Astrocyte (in vitro differentiated cells and primary cell): ENCODE data around the gene CDH23. TPM values are rescaled to one million over a fixed set of nuclear protein-coding genes. Genes with fewer than 3 reads are reported as not detected.

Source experiments
- DNase-seq: peaks from one replicate; pipeline ENCODE4 v3.0.0-alpha.2; 2010; ENCODE audit warnings: low read depth
- FAIRE-seq: peaks from 2 replicates; lab custom pipeline; 2011; peaks lifted over from hg19 to GRCh38; lab: Jason Lieb, UNC
- H2AFZ ChIP-seq: 2 replicates; pipeline ENCODE4 v1.6.0; 2012; ENCODE audit warnings: low read depth, low read length, inconsistent platforms
- H3K27ac ChIP-seq: 2 replicates; pipeline ENCODE4 v1.5.1; 2011; ENCODE audit warnings: low read depth, low read length, inconsistent platforms
- H3K27me3 ChIP-seq: 2 replicates; pipeline ENCODE4 v1.6.0; 2011; ENCODE audit warnings: low read length, inconsistent platforms; ENCODE audit not compliant: insufficient read depth
- H3K36me3 ChIP-seq: 2 replicates; pipeline ENCODE4 v1.5.1; 2011; ENCODE audit warnings: low read length, inconsistent platforms; ENCODE audit not compliant: insufficient read depth
- H3K4me1 ChIP-seq: 2 replicates; pipeline ENCODE4 v1.5.1; 2011; ENCODE audit warnings: low read length, inconsistent platforms; ENCODE audit not compliant: insufficient read depth
- H3K4me2 ChIP-seq: 2 replicates; pipeline ENCODE4 v1.6.0; 2012; ENCODE audit warnings: low read length, inconsistent platforms
- H3K4me3 ChIP-seq: 2 replicates; pipeline ENCODE4 v1.5.1; 2011; ENCODE audit warnings: low read depth, mild to moderate bottlenecking, low read length, inconsistent platforms; ENCODE audit not compliant: insufficient read depth
- H3K79me2 ChIP-seq: 2 replicates; pipeline ENCODE4 v1.6.0; 2012; ENCODE audit warnings: mild to moderate bottlenecking, low read length, inconsistent platforms; ENCODE audit not compliant: insufficient read depth
- H3K9ac ChIP-seq: 2 replicates; pipeline ENCODE4 v1.6.0; 2012; ENCODE audit warnings: mild to moderate bottlenecking, low read length, inconsistent platforms
- H3K9me3 ChIP-seq: 2 replicates; pipeline ENCODE4 v1.5.1; 2012; ENCODE audit warnings: low read depth, mild to moderate bottlenecking, low read length, inconsistent platforms; ENCODE audit not compliant: insufficient read depth
- H4K20me1 ChIP-seq: 2 replicates; pipeline ENCODE4 v1.6.0; 2012; ENCODE audit warnings: low read length, inconsistent platforms; ENCODE audit not compliant: insufficient read depth
- H3K27ac Mint-ChIP-seq: one replicate; pipeline ENCODE4 v1.8.0; 2021; ENCODE audit warnings: mild to moderate bottlenecking, mixed read lengths; ENCODE audit not compliant: unreplicated experiment
- H3K27me3 Mint-ChIP-seq: one replicate; pipeline ENCODE4 v1.8.0; 2021; ENCODE audit warnings: low read depth, mixed read lengths; ENCODE audit not compliant: unreplicated experiment
- H3K36me3 Mint-ChIP-seq: one replicate; pipeline ENCODE4 v1.8.0; 2021; ENCODE audit warnings: low read depth, mixed read lengths; ENCODE audit not compliant: unreplicated experiment
- H3K4me1 Mint-ChIP-seq: one replicate; pipeline ENCODE4 v1.8.0; 2021; ENCODE audit warnings: low read depth, mixed read lengths; ENCODE audit not compliant: unreplicated experiment
- H3K4me3 Mint-ChIP-seq: one replicate; pipeline ENCODE4 v1.8.0; 2021; ENCODE audit warnings: mild to moderate bottlenecking, moderate library complexity, mixed read lengths; ENCODE audit not compliant: unreplicated experiment
- H3K9me3 Mint-ChIP-seq: one replicate; pipeline ENCODE4 v1.8.0; 2021; ENCODE audit warnings: mild to moderate bottlenecking, mixed read lengths; ENCODE audit not compliant: unreplicated experiment
- CTCF ChIP-seq: IDR thresholded peaks from 2 replicates; pipeline ENCODE4 v1.5.1; 2011; ENCODE audit warnings: low read depth, mild to moderate bottlenecking, inconsistent platforms, low read length, moderate library complexity; ENCODE audit not compliant: insufficient read depth
- EZH2 ChIP-seq: IDR thresholded peaks from 2 replicates; pipeline ENCODE4 v1.6.1; 2012; ENCODE audit warnings: mild to moderate bottlenecking, low read length, inconsistent platforms; ENCODE audit not compliant: insufficient read depth
- total RNA-seq: library from RNA; stranded (reverse); gene quantifications from 2 replicates; pipeline ENCODE4 v1.2.1, GENCODE V29; 2021

Gene CDH23
- total RNA-seq, 1 donor from 2014 or later, result not detected

- no peak overlapping the region for H2AFZ ChIP-seq
- no peak overlapping the region for H3K9ac ChIP-seq
- H3K36me3 ChIP-seq, result no peaks in the 10 kb centered on the region
- peaks cover 1% of the 10 kb centered on the region for H3K36me3 Mint-ChIP-seq
- peaks cover 6% of the 10 kb centered on the region for H3K4me1 Mint-ChIP-seq
- no peaks in the 10 kb centered on the region for H3K79me2 ChIP-seq
- no peaks in the 10 kb centered on the region for H4K20me1 ChIP-seq
- H3K9me3 Mint-ChIP-seq, result peaks cover 2% of the 10 kb centered on the region
- DNase-seq (no peak), FAIRE-seq (no peak)
- peaks cover 17% of the 10 kb centered on the region for H3K27me3 ChIP-seq
- H3K4me3 ChIP-seq, result no peak overlapping the region
- no peak overlapping the region for H3K27ac ChIP-seq
- H3K27me3 Mint-ChIP-seq, result peaks cover 84% of the 10 kb centered on the region
- no peaks in the 10 kb centered on the region for H3K4me1 ChIP-seq
- no peak overlapping the region for H3K4me2 ChIP-seq
- H3K9me3 ChIP-seq, result no peaks in the 10 kb centered on the region
- no peak for TF ChIP-seq EZH2
- TF ChIP-seq CTCF, result no peak
- H3K27ac Mint-ChIP-seq, result no peak overlapping the region
- no peak overlapping the region for H3K4me3 Mint-ChIP-seq
Observed at GRCh38 chr10:71681977-71682376, 285.3 kb downstream of the CDH23 start.

DNA sequence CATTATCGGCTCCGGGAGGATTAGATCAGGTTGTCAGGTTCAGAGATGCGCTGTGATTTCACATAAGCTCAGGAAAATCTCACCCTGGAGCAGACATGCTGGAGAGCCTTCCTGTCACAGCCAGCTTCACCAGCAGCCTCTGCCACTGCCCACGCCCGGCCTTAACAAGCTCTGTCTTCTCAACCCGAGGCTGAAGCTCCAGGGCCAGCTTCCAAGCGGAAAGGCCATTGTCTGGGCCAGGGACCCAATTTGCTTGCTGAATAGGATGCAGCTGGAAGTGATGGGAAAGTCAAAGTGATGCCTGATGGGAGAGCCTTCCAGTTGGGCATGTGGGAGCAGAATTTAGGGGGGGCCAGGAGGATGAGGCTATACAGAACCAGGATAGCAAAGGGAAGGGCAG lies 286.6 kb downstream of the CDH23 start:
- no peak for TF ChIP-seq EZH2
- TF ChIP-seq CTCF, result no peak
- no peak overlapping the region for H3K27ac ChIP-seq
- H3K4me3 ChIP-seq, result no peak overlapping the region
- no peaks in the 10 kb centered on the region for H3K79me2 ChIP-seq
- no peaks in the 10 kb centered on the region for H3K36me3 ChIP-seq
- H3K36me3 Mint-ChIP-seq, result peaks cover 1% of the 10 kb centered on the region
- no peak for DNase-seq
- no peak overlapping the region for H3K27ac Mint-ChIP-seq
- no peak overlapping the region for H3K9ac ChIP-seq
- no peaks in the 10 kb centered on the region for H3K9me3 ChIP-seq
- H3K27me3 ChIP-seq, result peaks cover 17% of the 10 kb centered on the region
- H3K9me3 Mint-ChIP-seq, result peaks cover 3% of the 10 kb centered on the region
- H3K4me3 Mint-ChIP-seq, result no peak overlapping the region
- peaks cover 72% of the 10 kb centered on the region for H3K27me3 Mint-ChIP-seq
- no peak for FAIRE-seq
- no peaks in the 10 kb centered on the region for H4K20me1 ChIP-seq
- H3K4me1 ChIP-seq, result no peaks in the 10 kb centered on the region
- peaks cover 6% of the 10 kb centered on the region for H3K4me1 Mint-ChIP-seq
- H3K4me2 ChIP-seq, result no peak overlapping the region
- H2AFZ ChIP-seq, result no peak overlapping the region

- no peak overlapping the region for H3K9ac ChIP-seq
- H3K4me2 ChIP-seq, result no peak overlapping the region
- peaks cover 63% of the 10 kb centered on the region for H3K27me3 Mint-ChIP-seq
- no peak for FAIRE-seq
- H2AFZ ChIP-seq, result no peak overlapping the region
- H3K36me3 ChIP-seq, result no peaks in the 10 kb centered on the region
- no peaks in the 10 kb centered on the region for H3K4me1 ChIP-seq
- peaks cover 1% of the 10 kb centered on the region for H3K36me3 Mint-ChIP-seq
- no peak for DNase-seq
- no peaks in the 10 kb centered on the region for H3K79me2 ChIP-seq
- peaks cover 2% of the 10 kb centered on the region for H3K9me3 ChIP-seq
- H3K27me3 ChIP-seq, result peaks cover 17% of the 10 kb centered on the region
- peaks cover 6% of the 10 kb centered on the region for H3K4me1 Mint-ChIP-seq
- TF ChIP-seq EZH2 (no peak), CTCF (no peak)
- peaks cover 3% of the 10 kb centered on the region for H3K9me3 Mint-ChIP-seq
- H3K27ac ChIP-seq, result no peak overlapping the region
- no peaks in the 10 kb centered on the region for H4K20me1 ChIP-seq
- no peak overlapping the region for H3K4me3 ChIP-seq
- no peak overlapping the region for H3K27ac Mint-ChIP-seq
- no peak overlapping the region for H3K4me3 Mint-ChIP-seq
Observed at GRCh38 chr10:71684356-71685173, 287.8 kb downstream of the CDH23 start.
